NCI-H82 treated with DMSO at 0.1 percent for 48 hours (cell line): Measurements from ENCODE around the gene ANKS3.
"Not testable (repeated sequence)": the region's sequence is repeated elsewhere in the genome, so short reads cannot be mapped to it uniquely, and the experiment has no call there.

Experiments used
- DNase-seq: peaks from one replicate; lab custom pipeline; 2025; ENCODE audit not compliant: unreplicated experiment; lab: John Stamatoyannopoulos, UW

ANKS3 gene

GRCh38 chr16:4651827-4652226 is 82.2 kb downstream of the ANKS3 start:
- no peak for DNase-seq

GRCh38 chr16:4650443-4651074 is 83.5 kb downstream of the ANKS3 start:
- not testable (repeated sequence) for DNase-seq

- no peak for DNase-seq
These were observed 84.2 kb downstream of the ANKS3 start for GRCh38 chr16:4649744-4650442.

GRCh38 chr16:4648917-4649316 is 85.2 kb downstream of the ANKS3 start:
- no peak for DNase-seq

GRCh38 chr16:4647644-4647980 is 86.5 kb downstream of the ANKS3 start:
- no peak for DNase-seq

- no peak for DNase-seq
These were observed 87.1 kb downstream of the ANKS3 start for GRCh38 chr16:4646773-4647643.
